ENCODE data around the gene RGS1. TPM values are rescaled to one million over a fixed set of nuclear protein-coding genes. Genes with fewer than 3 reads are reported as not detected.

Gene RGS1
- total and polyA plus RNA-seq, 2 experiments from 2014 or later: not detected

DNA sequence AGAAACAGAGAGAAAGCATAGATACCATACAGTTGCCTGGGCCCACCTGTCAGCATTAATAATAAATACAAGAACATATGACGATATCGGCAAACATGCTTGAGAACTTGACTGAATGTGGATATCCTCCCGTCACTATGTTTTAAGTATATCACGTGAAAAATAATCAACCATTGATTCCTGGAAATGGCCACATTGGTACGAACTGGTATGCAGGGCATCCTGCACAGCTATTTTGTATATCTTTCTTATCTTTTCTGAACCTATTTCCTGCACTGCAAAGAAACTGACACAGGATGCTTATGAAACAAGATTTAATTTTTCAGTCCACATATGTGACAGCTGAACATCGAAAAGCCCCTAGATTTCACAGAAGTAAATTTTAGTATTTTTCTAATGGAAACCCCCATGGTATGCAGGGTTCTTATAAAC is 22.8 kb upstream of the RGS1 start:
- no peak for TF ChIP-seq STAT1 (IDR thresholded peaks at IDR 0.05; ENCODE audit: unreplicated experiment)
- no peak for TF ChIP-seq EZH2 (IDR thresholded peaks at IDR 0.05; ENCODE audit: low read depth, unreplicated experiment)
- TF ChIP-seq, protein P1, sequence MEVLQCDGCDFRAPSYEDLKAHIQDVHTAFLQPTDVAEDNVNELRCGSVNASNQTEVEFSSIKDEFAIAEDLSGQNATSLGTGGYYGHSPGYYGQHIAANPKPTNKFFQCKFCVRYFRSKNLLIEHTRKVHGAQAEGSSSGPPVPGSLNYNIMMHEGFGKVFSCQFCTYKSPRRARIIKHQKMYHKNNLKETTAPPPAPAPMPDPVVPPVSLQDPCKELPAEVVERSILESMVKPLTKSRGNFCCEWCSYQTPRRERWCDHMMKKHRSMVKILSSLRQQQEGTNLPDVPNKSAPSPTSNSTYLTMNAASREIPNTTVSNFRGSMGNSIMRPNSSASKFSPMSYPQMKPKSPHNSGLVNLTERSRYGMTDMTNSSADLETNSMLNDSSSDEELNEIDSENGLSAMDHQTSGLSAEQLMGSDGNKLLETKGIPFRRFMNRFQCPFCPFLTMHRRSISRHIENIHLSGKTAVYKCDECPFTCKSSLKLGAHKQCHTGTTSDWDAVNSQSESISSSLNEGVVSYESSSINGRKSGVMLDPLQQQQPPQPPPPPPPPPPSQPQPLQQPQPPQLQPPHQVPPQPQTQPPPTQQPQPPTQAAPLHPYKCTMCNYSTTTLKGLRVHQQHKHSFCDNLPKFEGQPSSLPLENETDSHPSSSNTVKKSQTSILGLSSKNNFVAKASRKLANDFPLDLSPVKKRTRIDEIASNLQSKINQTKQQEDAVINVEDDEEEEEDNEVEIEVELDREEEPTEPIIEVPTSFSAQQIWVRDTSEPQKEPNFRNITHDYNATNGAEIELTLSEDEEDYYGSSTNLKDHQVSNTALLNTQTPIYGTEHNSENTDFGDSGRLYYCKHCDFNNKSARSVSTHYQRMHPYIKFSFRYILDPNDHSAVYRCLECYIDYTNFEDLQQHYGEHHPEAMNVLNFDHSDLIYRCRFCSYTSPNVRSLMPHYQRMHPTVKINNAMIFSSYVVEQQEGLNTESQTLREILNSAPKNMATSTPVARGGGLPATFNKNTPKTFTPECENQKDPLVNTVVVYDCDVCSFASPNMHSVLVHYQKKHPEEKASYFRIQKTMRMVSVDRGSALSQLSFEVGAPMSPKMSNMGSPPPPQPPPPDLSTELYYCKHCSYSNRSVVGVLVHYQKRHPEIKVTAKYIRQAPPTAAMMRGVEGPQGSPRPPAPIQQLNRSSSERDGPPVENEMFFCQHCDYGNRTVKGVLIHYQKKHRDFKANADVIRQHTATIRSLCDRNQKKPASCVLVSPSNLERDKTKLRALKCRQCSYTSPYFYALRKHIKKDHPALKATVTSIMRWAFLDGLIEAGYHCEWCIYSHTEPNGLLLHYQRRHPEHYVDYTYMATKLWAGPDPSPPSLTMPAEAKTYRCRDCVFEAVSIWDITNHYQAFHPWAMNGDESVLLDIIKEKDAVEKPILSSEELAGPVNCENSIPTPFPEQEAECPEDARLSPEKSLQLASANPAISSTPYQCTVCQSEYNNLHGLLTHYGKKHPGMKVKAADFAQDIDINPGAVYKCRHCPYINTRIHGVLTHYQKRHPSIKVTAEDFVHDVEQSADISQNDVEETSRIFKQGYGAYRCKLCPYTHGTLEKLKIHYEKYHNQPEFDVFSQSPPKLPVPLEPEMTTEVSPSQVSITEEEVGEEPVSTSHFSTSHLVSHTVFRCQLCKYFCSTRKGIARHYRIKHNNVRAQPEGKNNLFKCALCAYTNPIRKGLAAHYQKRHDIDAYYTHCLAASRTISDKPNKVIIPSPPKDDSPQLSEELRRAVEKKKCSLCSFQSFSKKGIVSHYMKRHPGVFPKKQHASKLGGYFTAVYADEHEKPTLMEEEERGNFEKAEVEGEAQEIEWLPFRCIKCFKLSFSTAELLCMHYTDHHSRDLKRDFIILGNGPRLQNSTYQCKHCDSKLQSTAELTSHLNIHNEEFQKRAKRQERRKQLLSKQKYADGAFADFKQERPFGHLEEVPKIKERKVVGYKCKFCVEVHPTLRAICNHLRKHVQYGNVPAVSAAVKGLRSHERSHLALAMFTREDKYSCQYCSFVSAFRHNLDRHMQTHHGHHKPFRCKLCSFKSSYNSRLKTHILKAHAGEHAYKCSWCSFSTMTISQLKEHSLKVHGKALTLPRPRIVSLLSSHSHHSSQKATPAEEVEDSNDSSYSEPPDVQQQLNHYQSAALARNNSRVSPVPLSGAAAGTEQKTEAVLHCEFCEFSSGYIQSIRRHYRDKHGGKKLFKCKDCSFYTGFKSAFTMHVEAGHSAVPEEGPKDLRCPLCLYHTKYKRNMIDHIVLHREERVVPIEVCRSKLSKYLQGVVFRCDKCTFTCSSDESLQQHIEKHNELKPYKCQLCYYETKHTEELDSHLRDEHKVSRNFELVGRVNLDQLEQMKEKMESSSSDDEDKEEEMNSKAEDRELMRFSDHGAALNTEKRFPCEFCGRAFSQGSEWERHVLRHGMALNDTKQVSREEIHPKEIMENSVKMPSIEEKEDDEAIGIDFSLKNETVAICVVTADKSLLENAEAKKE (CRISPR knock-in tag; IDR thresholded peaks at IDR 0.05): no peak
- TF ChIP-seq EZH2phosphoT487 (IDR thresholded peaks at IDR 0.05; ENCODE audit: unreplicated experiment): no peak
- no peak for TF ChIP-seq CREB1 (CRISPR knock-in tag; IDR thresholded peaks at IDR 0.05; ENCODE audit: low read depth)
- TF ChIP-seq, protein P2, sequence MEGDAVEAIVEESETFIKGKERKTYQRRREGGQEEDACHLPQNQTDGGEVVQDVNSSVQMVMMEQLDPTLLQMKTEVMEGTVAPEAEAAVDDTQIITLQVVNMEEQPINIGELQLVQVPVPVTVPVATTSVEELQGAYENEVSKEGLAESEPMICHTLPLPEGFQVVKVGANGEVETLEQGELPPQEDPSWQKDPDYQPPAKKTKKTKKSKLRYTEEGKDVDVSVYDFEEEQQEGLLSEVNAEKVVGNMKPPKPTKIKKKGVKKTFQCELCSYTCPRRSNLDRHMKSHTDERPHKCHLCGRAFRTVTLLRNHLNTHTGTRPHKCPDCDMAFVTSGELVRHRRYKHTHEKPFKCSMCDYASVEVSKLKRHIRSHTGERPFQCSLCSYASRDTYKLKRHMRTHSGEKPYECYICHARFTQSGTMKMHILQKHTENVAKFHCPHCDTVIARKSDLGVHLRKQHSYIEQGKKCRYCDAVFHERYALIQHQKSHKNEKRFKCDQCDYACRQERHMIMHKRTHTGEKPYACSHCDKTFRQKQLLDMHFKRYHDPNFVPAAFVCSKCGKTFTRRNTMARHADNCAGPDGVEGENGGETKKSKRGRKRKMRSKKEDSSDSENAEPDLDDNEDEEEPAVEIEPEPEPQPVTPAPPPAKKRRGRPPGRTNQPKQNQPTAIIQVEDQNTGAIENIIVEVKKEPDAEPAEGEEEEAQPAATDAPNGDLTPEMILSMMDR (conservative IDR thresholded peaks at IDR 0.05; ENCODE audit: low read depth in 2 of 2): no peak
- TF ChIP-seq JUNB (IDR thresholded peaks at IDR 0.05; ENCODE audit: unreplicated experiment): no peak
- no peak for TF ChIP-seq NANOG (IDR thresholded peaks at IDR 0.05; ENCODE audit: borderline replicate concordance)
- TF ChIP-seq, protein P3, sequence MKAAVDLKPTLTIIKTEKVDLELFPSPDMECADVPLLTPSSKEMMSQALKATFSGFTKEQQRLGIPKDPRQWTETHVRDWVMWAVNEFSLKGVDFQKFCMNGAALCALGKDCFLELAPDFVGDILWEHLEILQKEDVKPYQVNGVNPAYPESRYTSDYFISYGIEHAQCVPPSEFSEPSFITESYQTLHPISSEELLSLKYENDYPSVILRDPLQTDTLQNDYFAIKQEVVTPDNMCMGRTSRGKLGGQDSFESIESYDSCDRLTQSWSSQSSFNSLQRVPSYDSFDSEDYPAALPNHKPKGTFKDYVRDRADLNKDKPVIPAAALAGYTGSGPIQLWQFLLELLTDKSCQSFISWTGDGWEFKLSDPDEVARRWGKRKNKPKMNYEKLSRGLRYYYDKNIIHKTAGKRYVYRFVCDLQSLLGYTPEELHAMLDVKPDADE (IDR thresholded peaks at IDR 0.05): no peak
- no peak for TF ChIP-seq ZNF331 (CRISPR knock-in tag; IDR thresholded peaks at IDR 0.05; ENCODE audit: low read depth)
- TF ChIP-seq ZNF114 (CRISPR knock-in tag; IDR thresholded peaks at IDR 0.05): no peak
- TF ChIP-seq, protein P4, sequence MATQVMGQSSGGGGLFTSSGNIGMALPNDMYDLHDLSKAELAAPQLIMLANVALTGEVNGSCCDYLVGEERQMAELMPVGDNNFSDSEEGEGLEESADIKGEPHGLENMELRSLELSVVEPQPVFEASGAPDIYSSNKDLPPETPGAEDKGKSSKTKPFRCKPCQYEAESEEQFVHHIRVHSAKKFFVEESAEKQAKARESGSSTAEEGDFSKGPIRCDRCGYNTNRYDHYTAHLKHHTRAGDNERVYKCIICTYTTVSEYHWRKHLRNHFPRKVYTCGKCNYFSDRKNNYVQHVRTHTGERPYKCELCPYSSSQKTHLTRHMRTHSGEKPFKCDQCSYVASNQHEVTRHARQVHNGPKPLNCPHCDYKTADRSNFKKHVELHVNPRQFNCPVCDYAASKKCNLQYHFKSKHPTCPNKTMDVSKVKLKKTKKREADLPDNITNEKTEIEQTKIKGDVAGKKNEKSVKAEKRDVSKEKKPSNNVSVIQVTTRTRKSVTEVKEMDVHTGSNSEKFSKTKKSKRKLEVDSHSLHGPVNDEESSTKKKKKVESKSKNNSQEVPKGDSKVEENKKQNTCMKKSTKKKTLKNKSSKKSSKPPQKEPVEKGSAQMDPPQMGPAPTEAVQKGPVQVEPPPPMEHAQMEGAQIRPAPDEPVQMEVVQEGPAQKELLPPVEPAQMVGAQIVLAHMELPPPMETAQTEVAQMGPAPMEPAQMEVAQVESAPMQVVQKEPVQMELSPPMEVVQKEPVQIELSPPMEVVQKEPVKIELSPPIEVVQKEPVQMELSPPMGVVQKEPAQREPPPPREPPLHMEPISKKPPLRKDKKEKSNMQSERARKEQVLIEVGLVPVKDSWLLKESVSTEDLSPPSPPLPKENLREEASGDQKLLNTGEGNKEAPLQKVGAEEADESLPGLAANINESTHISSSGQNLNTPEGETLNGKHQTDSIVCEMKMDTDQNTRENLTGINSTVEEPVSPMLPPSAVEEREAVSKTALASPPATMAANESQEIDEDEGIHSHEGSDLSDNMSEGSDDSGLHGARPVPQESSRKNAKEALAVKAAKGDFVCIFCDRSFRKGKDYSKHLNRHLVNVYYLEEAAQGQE (IDR thresholded peaks at IDR 0.05; ENCODE audit: unreplicated experiment): no peak
- no peak for TF ChIP-seq POLR2AphosphoS5 (IDR thresholded peaks at IDR 0.05; ENCODE audit: low read depth)
- H3K79me2 ChIP-seq (replicated peaks; ENCODE audit: insufficient read depth): no peaks in the 10 kb centered on the region

More for the DNA sequence above, 22.8 kb upstream of the RGS1 start:
- H3K27ac ChIP-seq (ENCODE audit: low read depth): no peak overlapping the region
- H3K4me2 ChIP-seq: no peak overlapping the region
- no peaks in the 10 kb centered on the region for H3K27me3 ChIP-seq (ENCODE audit: insufficient read depth)
- H3K36me3 Mint-ChIP-seq (ENCODE audit: low read depth): no peaks in the 10 kb centered on the region
- no peak overlapping the region for H2AFZ ChIP-seq
- no peak overlapping the region for H3K4me3 ChIP-seq
- no peak overlapping the region for H3K4me3 Mint-ChIP-seq
- no peaks in the 10 kb centered on the region for H3K36me3 ChIP-seq (ENCODE audit: insufficient read depth)
- ATAC-seq: no peak
- DNase-seq (ENCODE audit: low spot score): no peak
- no peaks in the 10 kb centered on the region for H4K20me1 ChIP-seq (replicated peaks; ENCODE audit: insufficient read depth)
- H3K9me3 Mint-ChIP-seq: no peaks in the 10 kb centered on the region
- H3K4me1 Mint-ChIP-seq: peaks cover 10% of the 10 kb centered on the region; the same call in 2 of the 3 replicates
- no peaks in the 10 kb centered on the region for H3F3A ChIP-seq (replicated peaks; ENCODE audit: low read depth)
- peaks cover 7% of the 10 kb centered on the region; the same call in 1 of the 2 replicates for H3K4me1 ChIP-seq (ENCODE audit: insufficient read depth)
- no peaks in the 10 kb centered on the region for H3K27me3 Mint-ChIP-seq (ENCODE audit: insufficient read depth, low read depth, poor library complexity)
- no peaks in the 10 kb centered on the region; the same call in 1 of the 2 replicates for H3K9me2 ChIP-seq (ENCODE audit: insufficient read depth)
- H3K27ac Mint-ChIP-seq: no peak overlapping the region
